H1 (cell line): ENCODE results near the gene FSTL4. TPM values are rescaled to one million over a fixed set of nuclear protein-coding genes. Genes with fewer than 3 reads are reported as not detected.

Experiments
- CTCF ChIA-PET: fragments of 300-600 bp; sonication (Branson Sonifier 250); formaldehyde crosslinking; loops from one replicate; lab custom pipeline; 2021; ENCODE audit not compliant: partially characterized antibody; lab: Charles Lee
- POLR2A ChIA-PET: fragments of 300-600 bp; sonication (Branson Sonifier 250); formaldehyde crosslinking; loops from one replicate; lab custom pipeline; 2021; ENCODE audit warnings: inconsistent platforms; ENCODE audit not compliant: partially characterized antibody; lab: Charles Lee
- DNase-seq, 2 experiments: peaks; one replicate each; pipeline versions ENCODE4 v3.0.0 to v3.0.0-alpha.2; 2010 to 2022; ENCODE audit warnings: low spot score in 2 of 2, low read depth in 1 of 2, mixed read lengths in 1 of 2
- FAIRE-seq: peaks from 2 replicates; lab custom pipeline; 2011; peaks lifted over from hg19 to GRCh38; lab: Jason Lieb, UNC
- H2AFZ ChIP-seq: 2 replicates; pipeline ENCODE4 v1.8.1; 2012; ENCODE audit warnings: low read length, inconsistent platforms
- H2AK5ac ChIP-seq: 2 replicates; pipeline ENCODE4 v1.6.1; 2013; ENCODE audit warnings: low read depth, low read length
- H2BK120ac ChIP-seq: replicated peaks from 2 replicates; pipeline ENCODE3; 2013; ENCODE audit warnings: low read depth, low read length, inconsistent platforms
- H2BK12ac ChIP-seq: 2 replicates; pipeline ENCODE4 v1.6.1; 2013; ENCODE audit warnings: low read depth, low read length
- H2BK15ac ChIP-seq: 2 replicates; pipeline ENCODE4 v1.6.1; 2013; ENCODE audit warnings: low read length
- H2BK20ac ChIP-seq: 2 replicates; pipeline ENCODE4 v1.6.1; 2013; ENCODE audit warnings: low read length
- H2BK5ac ChIP-seq: 2 replicates; pipeline ENCODE4 v1.6.1; 2013; ENCODE audit warnings: low read depth, low read length
- H3K14ac ChIP-seq: 2 replicates; pipeline ENCODE4 v1.6.1; 2013; ENCODE audit warnings: inconsistent platforms; ENCODE audit not compliant: insufficient read length
- H3K18ac ChIP-seq: 2 replicates; pipeline ENCODE4 v1.6.1; 2013; ENCODE audit warnings: low read length; ENCODE audit errors: extremely low read depth
- H3K23ac ChIP-seq: 2 replicates; pipeline ENCODE4 v1.6.1; 2013; ENCODE audit warnings: inconsistent platforms; ENCODE audit not compliant: insufficient read length
- H3K23me2 ChIP-seq: 2 replicates; pipeline ENCODE4 v1.6.1; 2013; ENCODE audit warnings: low read depth, low read length
- H3K27ac ChIP-seq: 2 replicates; pipeline ENCODE4 v1.6.1; 2011; ENCODE audit warnings: low read depth, low read length, inconsistent platforms
- H3K27me3 ChIP-seq, 4 experiments: replicated peaks in 1 of 4; 1 replicate in 1 of 4; 2 replicates in 3 of 4; pipeline versions ENCODE4 v1.6.1 to v1.8.1; 2011 to 2013; ENCODE audit warnings: low read length in 3 of 4, mild to moderate bottlenecking in 3 of 4, inconsistent platforms in 2 of 4, mixed read lengths in 2 of 4, moderate library complexity in 1 of 4; ENCODE audit not compliant: control insufficient read depth in 3 of 4, insufficient read depth in 3 of 4; ENCODE audit errors: extremely low read depth in 1 of 4
- H3K36me3 ChIP-seq, 4 experiments: 2 replicates each; pipeline versions ENCODE4 v1.6.1 to v1.8.1; 2011 to 2013; ENCODE audit warnings: mild to moderate bottlenecking in 4 of 4, low read length in 3 of 4, moderate library complexity in 2 of 4, control low read depth in 1 of 4, inconsistent platforms in 1 of 4; ENCODE audit not compliant: insufficient read depth in 4 of 4, control insufficient read depth in 2 of 4
- H3K4ac ChIP-seq: replicated peaks from 2 replicates; pipeline ENCODE3; 2013; ENCODE audit warnings: low read length, low read depth, mixed read lengths, inconsistent platforms; ENCODE audit not compliant: insufficient read length
- H3K4me1 ChIP-seq, 4 experiments: replicated peaks in 1 of 4; 1 replicate in 1 of 4; 2 replicates in 3 of 4; pipeline versions ENCODE4 v1.6.1 to v1.8.1; 2011 to 2013; ENCODE audit warnings: low read length in 3 of 4, inconsistent platforms in 2 of 4, mixed read lengths in 1 of 4; ENCODE audit not compliant: insufficient read depth in 4 of 4, control insufficient read depth in 3 of 4
- H3K4me2 ChIP-seq, 2 experiments: 2 replicates each; pipeline versions ENCODE4 v1.6.1 to v1.8.1; 2011 to 2013; ENCODE audit warnings: low read depth in 2 of 2, low read length in 2 of 2, control low read depth in 1 of 2, inconsistent platforms in 1 of 2, mild to moderate bottlenecking in 1 of 2; ENCODE audit not compliant: insufficient read depth in 1 of 2
- H3K4me3 ChIP-seq, 4 experiments: fragments of 200-600, 300-600 bp in 1 of 4; sonication (generic), shearing (Covaris generic), sonication (Bioruptor Twin) in 1 of 4; 2 replicates each; pipeline versions ENCODE4 v1.5.1 to v1.8.1; 2011 to 2016; ENCODE audit warnings: low read length in 4 of 4, low read depth in 3 of 4, control low read depth in 2 of 4, inconsistent platforms in 2 of 4, mild to moderate bottlenecking in 2 of 4, mixed read lengths in 1 of 4, moderate library complexity in 1 of 4; ENCODE audit not compliant: insufficient read depth in 2 of 4; ENCODE audit errors: extremely low read depth in 1 of 4
- H3K56ac ChIP-seq: replicated peaks from 2 replicates; pipeline ENCODE3; 2013; ENCODE audit warnings: low read depth, mild to moderate bottlenecking, mixed read lengths, low read length, inconsistent platforms; ENCODE audit not compliant: insufficient read length
- H3K79me1 ChIP-seq: 2 replicates; pipeline ENCODE4 v1.6.1; 2013; ENCODE audit warnings: low read depth, low read length, control low read depth
- H3K79me2 ChIP-seq, 2 experiments: 2 replicates each; pipeline versions ENCODE4 v1.6.1 to v1.8.1; 2012 to 2013; ENCODE audit warnings: low read length in 2 of 2, mild to moderate bottlenecking in 2 of 2, inconsistent platforms in 1 of 2; ENCODE audit not compliant: insufficient read depth in 2 of 2, control insufficient read depth in 1 of 2
- H3K9ac ChIP-seq, 4 experiments: replicated peaks in 1 of 4; 1 replicate in 1 of 4; 2 replicates in 3 of 4; pipeline versions ENCODE4 v1.6.1 to v1.8.1; 2011 to 2013; ENCODE audit warnings: low read depth in 3 of 4, low read length in 3 of 4, control low read depth in 2 of 4, mild to moderate bottlenecking in 2 of 4, moderate library complexity in 2 of 4, inconsistent platforms in 1 of 4; ENCODE audit errors: extremely low read depth in 1 of 4
- H3K9me3 ChIP-seq, 2 experiments: 2 replicates each; pipeline versions ENCODE4 v1.6.1 to v1.8.1; 2012 to 2013; ENCODE audit warnings: mild to moderate bottlenecking in 2 of 2, moderate library complexity in 2 of 2, control low read depth in 1 of 2, inconsistent platforms in 1 of 2, low read depth in 1 of 2, low read length in 1 of 2, mixed read lengths in 1 of 2; ENCODE audit not compliant: insufficient read depth in 2 of 2
- H4K20me1 ChIP-seq, 2 experiments: replicated peaks in 1 of 2; 2 replicates each; pipeline versions ENCODE3 to v1.8.1; 2011 to 2013; ENCODE audit warnings: inconsistent platforms in 2 of 2, low read length in 2 of 2, mild to moderate bottlenecking in 1 of 2; ENCODE audit not compliant: insufficient read depth in 2 of 2, control insufficient read depth in 1 of 2
- H4K5ac ChIP-seq: 2 replicates; pipeline ENCODE4 v1.6.1; 2013; ENCODE audit warnings: low read length, low read depth, mixed read lengths, inconsistent platforms; ENCODE audit not compliant: insufficient read length
- H4K8ac ChIP-seq: 2 replicates; pipeline ENCODE4 v1.8.0; 2013; ENCODE audit warnings: mild to moderate bottlenecking, moderate library complexity, low read length, inconsistent platforms; ENCODE audit not compliant: insufficient read depth; ENCODE audit errors: extremely low read depth
- H4K91ac ChIP-seq: replicated peaks from 2 replicates; pipeline ENCODE3; 2013; ENCODE audit warnings: low read length, mixed read lengths, inconsistent platforms; ENCODE audit not compliant: insufficient read length
- RNF2 ChIP-seq: fragments of 200-900, 300-1000 bp; sonication (generic); IDR thresholded peaks from 2 replicates; pipeline ENCODE4 v1.7.1; 2016; ENCODE audit warnings: borderline replicate concordance, low read depth, mild to moderate bottlenecking, antibody characterized with exemption, low read length; ENCODE audit not compliant: poor library complexity, severe bottlenecking; ENCODE audit errors: missing control alignments
- WGBS, 2 experiments: shearing (Covaris generic) in 1 of 2; methylation state at CpG; one replicate each; pipeline versions ENCODE4 v1.1.6 to v1.1.7; 2013 to 2015; ENCODE audit warnings: low lambda C conversion rate in 2 of 2, mixed read lengths in 2 of 2, inconsistent platforms in 1 of 2, low coverage in 1 of 2, missing lambda C conversion rate in 1 of 2; ENCODE audit not compliant: insufficient replicate concordance in 2 of 2, insufficient coverage in 1 of 2, insufficient read length in 1 of 2; ENCODE audit errors: extremely low coverage in 1 of 2, missing lambda C conversion rate in 1 of 2; 5-methylcytosine and 5-hydroxymethylcytosine counted together
- polyA plus RNA-seq, 7 experiments: library from polyadenylated mRNA; depleted of rRNA in 3 of 7; stranded (reverse) in 5 of 7; unstranded in 2 of 7; fragments of >200 nt in 5 of 7; fragments of 200-250 nt in 2 of 7; gene quantifications; 1 replicate in 5 of 7; 2 replicates in 1 of 7; 4 replicates in 1 of 7; pipeline versions ENCODE4 v1.2.1 to v1.2.3, GENCODE V29; 2011 to 2013; ENCODE audit warnings: missing spikeins in 2 of 7, mixed read lengths in 2 of 7
- total RNA-seq: library from RNA; stranded (reverse); fragmentation: NEBNext Ultra II Directional; extraction: Animal tissue kit (Norgen Biotek cat#: 25700); gene quantifications from 2 replicates; pipeline ENCODE4 v1.2.1, GENCODE V29; 2021

FSTL4 gene
- total and polyA plus RNA-seq, 2 of the 8 experiments (the other 6 are each of a cell fraction or from before 2014, with no cell fraction given): 3.1 to 4.1 TPM

- Histone ChIP-seq H4K5ac (no peak overlapping the region), H3K4me3 (no peak overlapping the region), H2BK15ac (no peak overlapping the region), H2AFZ (no peak overlapping the region), H2AK5ac (no peak overlapping the region), H3K79me2 (no peaks in the 10 kb centered on the region), H3K4me1 (peaks cover 0 to 7% (median 4%) of the 10 kb centered on the region in 4 experiments; a peak in 5 of 7 replicates), H3K9me3 (no peaks in the 10 kb centered on the region), H2BK120ac (no peak overlapping the region), H4K91ac (no peak overlapping the region), H3K4me2 (no peak overlapping the region), H4K8ac (no peak overlapping the region), H2BK20ac (no peak overlapping the region), H3K23ac (no peak overlapping the region), H3K9ac (no peak overlapping the region), H3K56ac (no peak overlapping the region), H2BK5ac (no peak overlapping the region), H3K27me3 (no peaks in the 10 kb centered on the region; a peak in 4 of 7 replicates), H2BK12ac (0 out of 2 replicates have a peak overlapping the region, but pooled peaks have one; percentile 35), H3K14ac (no peak overlapping the region), H3K79me1 (no peaks in the 10 kb centered on the region), H4K20me1 (no peaks in the 10 kb centered on the region), H3K27ac (no peak overlapping the region), H3K23me2 (no peaks in the 10 kb centered on the region), H3K18ac (no peak overlapping the region; the same call in 1 of the 2 replicates), H3K36me3 (no peaks in the 10 kb centered on the region), H3K4ac (no peak overlapping the region)
- no peak for TF ChIP-seq RNF2
- 90% methylated on average over 7 of the region's 7 CpGs; no CpG with 5 or more reads in 1 of the 2 experiments for WGBS, 2 experiments
- FAIRE-seq (no peak), DNase-seq (no peak)
- ChIA-PET POLR2A (no interaction called here), CTCF (interaction anchor here (0.9 to 1.7 kb wide), 4 partner anchors 16 to 123 kb away, joined by 3 to 4 read pairs (median 4); no protein-coding TSS in a partner anchor)
Observed at GRCh38 chr5:133370904-133371303, 241.4 kb downstream of the FSTL4 start.
